Esophagus squamous epithelium (tissue), 4 donors: Measurements from ENCODE around the gene MED26.

ENCODE experiments used
- POLR2A ChIP-seq, 4 donors: fragments of 450-650 bp; IDR thresholded peaks; one replicate each; pipeline ENCODE4 v1.6.1; 2017; ENCODE audit warnings: antibody characterized with exemption in 4 of 4, mild to moderate bottlenecking in 4 of 4, moderate library complexity in 3 of 4
- TF ChIP-seq, protein P1 (sequence below), 6 experiments: fragments of 450-650 bp in 4 of 6; fragments of 200-600 bp in 2 of 6; sonication (generic) in 2 of 6; IDR thresholded peaks; one replicate each; pipeline ENCODE4 v1.5.1; 2016 to 2019; ENCODE audit warnings: antibody characterized with exemption in 6 of 6, mild to moderate bottlenecking in 4 of 6, moderate library complexity in 4 of 6

DNA sequence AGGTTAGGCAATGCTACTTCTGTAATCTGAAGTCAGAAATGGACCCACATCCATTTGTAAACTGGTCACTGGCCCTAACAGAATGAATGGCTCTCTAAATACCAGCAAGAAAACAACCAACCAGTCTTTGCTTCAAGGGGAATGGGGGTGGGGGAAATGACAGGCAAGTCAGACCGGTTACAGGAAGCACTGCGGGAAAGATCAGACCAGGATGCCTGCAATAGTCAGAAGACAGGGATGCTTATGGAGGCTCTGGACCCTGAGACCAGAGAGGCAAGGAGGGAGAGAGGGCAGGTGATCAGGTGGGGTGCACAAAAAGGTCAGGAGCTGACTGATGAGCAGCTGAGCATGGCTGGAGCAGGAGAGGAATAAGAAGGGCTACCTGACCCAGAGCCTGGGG is 13.1 kb downstream of the MED26 start:
- TF ChIP-seq, protein P1, sequence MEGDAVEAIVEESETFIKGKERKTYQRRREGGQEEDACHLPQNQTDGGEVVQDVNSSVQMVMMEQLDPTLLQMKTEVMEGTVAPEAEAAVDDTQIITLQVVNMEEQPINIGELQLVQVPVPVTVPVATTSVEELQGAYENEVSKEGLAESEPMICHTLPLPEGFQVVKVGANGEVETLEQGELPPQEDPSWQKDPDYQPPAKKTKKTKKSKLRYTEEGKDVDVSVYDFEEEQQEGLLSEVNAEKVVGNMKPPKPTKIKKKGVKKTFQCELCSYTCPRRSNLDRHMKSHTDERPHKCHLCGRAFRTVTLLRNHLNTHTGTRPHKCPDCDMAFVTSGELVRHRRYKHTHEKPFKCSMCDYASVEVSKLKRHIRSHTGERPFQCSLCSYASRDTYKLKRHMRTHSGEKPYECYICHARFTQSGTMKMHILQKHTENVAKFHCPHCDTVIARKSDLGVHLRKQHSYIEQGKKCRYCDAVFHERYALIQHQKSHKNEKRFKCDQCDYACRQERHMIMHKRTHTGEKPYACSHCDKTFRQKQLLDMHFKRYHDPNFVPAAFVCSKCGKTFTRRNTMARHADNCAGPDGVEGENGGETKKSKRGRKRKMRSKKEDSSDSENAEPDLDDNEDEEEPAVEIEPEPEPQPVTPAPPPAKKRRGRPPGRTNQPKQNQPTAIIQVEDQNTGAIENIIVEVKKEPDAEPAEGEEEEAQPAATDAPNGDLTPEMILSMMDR (IDR thresholded peaks at IDR 0.05) = no peak
- no peak for TF ChIP-seq POLR2A (IDR thresholded peaks at IDR 0.05)
